H1 (cell line): Measurements from ENCODE around the gene SULT2B1. TPM values are rescaled to one million over a fixed set of nuclear protein-coding genes. Genes with fewer than 3 reads are reported as not detected.

Experiments
- CTCF ChIA-PET: fragments of 300-600 bp; sonication (Branson Sonifier 250); formaldehyde crosslinking; loops from one replicate; lab custom pipeline; 2021; ENCODE audit not compliant: partially characterized antibody; lab: Charles Lee
- POLR2A ChIA-PET: fragments of 300-600 bp; sonication (Branson Sonifier 250); formaldehyde crosslinking; loops from one replicate; lab custom pipeline; 2021; ENCODE audit warnings: inconsistent platforms; ENCODE audit not compliant: partially characterized antibody; lab: Charles Lee
- DNase-seq, 2 experiments: peaks; one replicate each; pipeline versions ENCODE4 v3.0.0 to v3.0.0-alpha.2; 2010 to 2022; ENCODE audit warnings: low spot score in 2 of 2, low read depth in 1 of 2, mixed read lengths in 1 of 2
- FAIRE-seq: peaks from 2 replicates; lab custom pipeline; 2011; peaks lifted over from hg19 to GRCh38; lab: Jason Lieb, UNC
- H2AFZ ChIP-seq: 2 replicates; pipeline ENCODE4 v1.8.1; 2012; ENCODE audit warnings: low read length, inconsistent platforms
- H2AK5ac ChIP-seq: 2 replicates; pipeline ENCODE4 v1.6.1; 2013; ENCODE audit warnings: low read depth, low read length
- H2BK120ac ChIP-seq: replicated peaks from 2 replicates; pipeline ENCODE3; 2013; ENCODE audit warnings: low read depth, low read length, inconsistent platforms
- H2BK12ac ChIP-seq: 2 replicates; pipeline ENCODE4 v1.6.1; 2013; ENCODE audit warnings: low read depth, low read length
- H2BK15ac ChIP-seq: 2 replicates; pipeline ENCODE4 v1.6.1; 2013; ENCODE audit warnings: low read length
- H2BK20ac ChIP-seq: 2 replicates; pipeline ENCODE4 v1.6.1; 2013; ENCODE audit warnings: low read length
- H2BK5ac ChIP-seq: 2 replicates; pipeline ENCODE4 v1.6.1; 2013; ENCODE audit warnings: low read depth, low read length
- H3K14ac ChIP-seq: 2 replicates; pipeline ENCODE4 v1.6.1; 2013; ENCODE audit warnings: inconsistent platforms; ENCODE audit not compliant: insufficient read length
- H3K18ac ChIP-seq: 2 replicates; pipeline ENCODE4 v1.6.1; 2013; ENCODE audit warnings: low read length; ENCODE audit errors: extremely low read depth
- H3K23ac ChIP-seq: 2 replicates; pipeline ENCODE4 v1.6.1; 2013; ENCODE audit warnings: inconsistent platforms; ENCODE audit not compliant: insufficient read length
- H3K23me2 ChIP-seq: 2 replicates; pipeline ENCODE4 v1.6.1; 2013; ENCODE audit warnings: low read depth, low read length
- H3K27ac ChIP-seq: 2 replicates; pipeline ENCODE4 v1.6.1; 2011; ENCODE audit warnings: low read depth, low read length, inconsistent platforms
- H3K27me3 ChIP-seq, 4 experiments: replicated peaks in 1 of 4; 1 replicate in 1 of 4; 2 replicates in 3 of 4; pipeline versions ENCODE4 v1.6.1 to v1.8.1; 2011 to 2013; ENCODE audit warnings: low read length in 3 of 4, mild to moderate bottlenecking in 3 of 4, inconsistent platforms in 2 of 4, mixed read lengths in 2 of 4, moderate library complexity in 1 of 4; ENCODE audit not compliant: control insufficient read depth in 3 of 4, insufficient read depth in 3 of 4; ENCODE audit errors: extremely low read depth in 1 of 4
- H3K36me3 ChIP-seq, 4 experiments: 2 replicates each; pipeline versions ENCODE4 v1.6.1 to v1.8.1; 2011 to 2013; ENCODE audit warnings: mild to moderate bottlenecking in 4 of 4, low read length in 3 of 4, moderate library complexity in 2 of 4, control low read depth in 1 of 4, inconsistent platforms in 1 of 4; ENCODE audit not compliant: insufficient read depth in 4 of 4, control insufficient read depth in 2 of 4
- H3K4ac ChIP-seq: replicated peaks from 2 replicates; pipeline ENCODE3; 2013; ENCODE audit warnings: low read length, low read depth, mixed read lengths, inconsistent platforms; ENCODE audit not compliant: insufficient read length
- H3K4me1 ChIP-seq, 4 experiments: replicated peaks in 1 of 4; 1 replicate in 1 of 4; 2 replicates in 3 of 4; pipeline versions ENCODE4 v1.6.1 to v1.8.1; 2011 to 2013; ENCODE audit warnings: low read length in 3 of 4, inconsistent platforms in 2 of 4, mixed read lengths in 1 of 4; ENCODE audit not compliant: insufficient read depth in 4 of 4, control insufficient read depth in 3 of 4
- H3K4me2 ChIP-seq, 2 experiments: 2 replicates each; pipeline versions ENCODE4 v1.6.1 to v1.8.1; 2011 to 2013; ENCODE audit warnings: low read depth in 2 of 2, low read length in 2 of 2, control low read depth in 1 of 2, inconsistent platforms in 1 of 2, mild to moderate bottlenecking in 1 of 2; ENCODE audit not compliant: insufficient read depth in 1 of 2
- H3K4me3 ChIP-seq, 4 experiments: fragments of 200-600, 300-600 bp in 1 of 4; sonication (generic), shearing (Covaris generic), sonication (Bioruptor Twin) in 1 of 4; 2 replicates each; pipeline versions ENCODE4 v1.5.1 to v1.8.1; 2011 to 2016; ENCODE audit warnings: low read length in 4 of 4, low read depth in 3 of 4, control low read depth in 2 of 4, inconsistent platforms in 2 of 4, mild to moderate bottlenecking in 2 of 4, mixed read lengths in 1 of 4, moderate library complexity in 1 of 4; ENCODE audit not compliant: insufficient read depth in 2 of 4; ENCODE audit errors: extremely low read depth in 1 of 4
- H3K56ac ChIP-seq: replicated peaks from 2 replicates; pipeline ENCODE3; 2013; ENCODE audit warnings: low read depth, mild to moderate bottlenecking, mixed read lengths, low read length, inconsistent platforms; ENCODE audit not compliant: insufficient read length
- H3K79me1 ChIP-seq: 2 replicates; pipeline ENCODE4 v1.6.1; 2013; ENCODE audit warnings: low read depth, low read length, control low read depth
- H3K79me2 ChIP-seq, 2 experiments: 2 replicates each; pipeline versions ENCODE4 v1.6.1 to v1.8.1; 2012 to 2013; ENCODE audit warnings: low read length in 2 of 2, mild to moderate bottlenecking in 2 of 2, inconsistent platforms in 1 of 2; ENCODE audit not compliant: insufficient read depth in 2 of 2, control insufficient read depth in 1 of 2
- H3K9ac ChIP-seq, 4 experiments: replicated peaks in 1 of 4; 1 replicate in 1 of 4; 2 replicates in 3 of 4; pipeline versions ENCODE4 v1.6.1 to v1.8.1; 2011 to 2013; ENCODE audit warnings: low read depth in 3 of 4, low read length in 3 of 4, control low read depth in 2 of 4, mild to moderate bottlenecking in 2 of 4, moderate library complexity in 2 of 4, inconsistent platforms in 1 of 4; ENCODE audit errors: extremely low read depth in 1 of 4
- H3K9me3 ChIP-seq, 2 experiments: 2 replicates each; pipeline versions ENCODE4 v1.6.1 to v1.8.1; 2012 to 2013; ENCODE audit warnings: mild to moderate bottlenecking in 2 of 2, moderate library complexity in 2 of 2, control low read depth in 1 of 2, inconsistent platforms in 1 of 2, low read depth in 1 of 2, low read length in 1 of 2, mixed read lengths in 1 of 2; ENCODE audit not compliant: insufficient read depth in 2 of 2
- H4K20me1 ChIP-seq, 2 experiments: replicated peaks in 1 of 2; 2 replicates each; pipeline versions ENCODE3 to v1.8.1; 2011 to 2013; ENCODE audit warnings: inconsistent platforms in 2 of 2, low read length in 2 of 2, mild to moderate bottlenecking in 1 of 2; ENCODE audit not compliant: insufficient read depth in 2 of 2, control insufficient read depth in 1 of 2
- H4K5ac ChIP-seq: 2 replicates; pipeline ENCODE4 v1.6.1; 2013; ENCODE audit warnings: low read length, low read depth, mixed read lengths, inconsistent platforms; ENCODE audit not compliant: insufficient read length
- H4K8ac ChIP-seq: 2 replicates; pipeline ENCODE4 v1.8.0; 2013; ENCODE audit warnings: mild to moderate bottlenecking, moderate library complexity, low read length, inconsistent platforms; ENCODE audit not compliant: insufficient read depth; ENCODE audit errors: extremely low read depth
- H4K91ac ChIP-seq: replicated peaks from 2 replicates; pipeline ENCODE3; 2013; ENCODE audit warnings: low read length, mixed read lengths, inconsistent platforms; ENCODE audit not compliant: insufficient read length
- EZH2 ChIP-seq: fragments of 200-600 bp; sonication (generic); IDR thresholded peaks from 2 replicates; pipeline ENCODE4 v1.7.1; 2012; ENCODE audit warnings: low read depth, mild to moderate bottlenecking, moderate library complexity, low read length, inconsistent platforms; ENCODE audit not compliant: severe bottlenecking
- WGBS, 2 experiments: shearing (Covaris generic) in 1 of 2; methylation state at CpG; one replicate each; pipeline versions ENCODE4 v1.1.6 to v1.1.7; 2013 to 2015; ENCODE audit warnings: low lambda C conversion rate in 2 of 2, mixed read lengths in 2 of 2, inconsistent platforms in 1 of 2, low coverage in 1 of 2, missing lambda C conversion rate in 1 of 2; ENCODE audit not compliant: insufficient replicate concordance in 2 of 2, insufficient coverage in 1 of 2, insufficient read length in 1 of 2; ENCODE audit errors: extremely low coverage in 1 of 2, missing lambda C conversion rate in 1 of 2; 5-methylcytosine and 5-hydroxymethylcytosine counted together
- polyA plus RNA-seq, 7 experiments: library from polyadenylated mRNA; depleted of rRNA in 3 of 7; stranded (reverse) in 5 of 7; unstranded in 2 of 7; fragments of >200 nt in 5 of 7; fragments of 200-250 nt in 2 of 7; gene quantifications; 1 replicate in 5 of 7; 2 replicates in 1 of 7; 4 replicates in 1 of 7; pipeline versions ENCODE4 v1.2.1 to v1.2.3, GENCODE V29; 2011 to 2013; ENCODE audit warnings: missing spikeins in 2 of 7, mixed read lengths in 2 of 7
- total RNA-seq: library from RNA; stranded (reverse); fragmentation: NEBNext Ultra II Directional; extraction: Animal tissue kit (Norgen Biotek cat#: 25700); gene quantifications from 2 replicates; pipeline ENCODE4 v1.2.1, GENCODE V29; 2021

Gene SULT2B1
- total and polyA plus RNA-seq, 2 of the 8 experiments (the other 6 are each of a cell fraction or from before 2014, with no cell fraction given): 1.5 to 2.6 TPM

- H4K20me1 ChIP-seq: no peaks in the 10 kb centered on the region
- H3K18ac ChIP-seq: no peak overlapping the region
- no peak overlapping the region for H3K23ac ChIP-seq
- H3K9me3 ChIP-seq: no peaks in the 10 kb centered on the region
- H3K9ac ChIP-seq: no peak overlapping the region
- H4K8ac ChIP-seq: no peak overlapping the region
- 100% methylated on average over 2 of the region's 2 CpGs; no CpG with 5 or more reads in 1 of the 2 experiments for WGBS, 2 experiments
- DNase-seq: no peak
- H3K79me1 ChIP-seq: no peaks in the 10 kb centered on the region
- no peak overlapping the region for H2BK12ac ChIP-seq
- no peak overlapping the region for H4K5ac ChIP-seq
- no peak overlapping the region for H2BK120ac ChIP-seq
- no peak overlapping the region for H3K4me2 ChIP-seq
- H2BK20ac ChIP-seq: no peak overlapping the region
- no peak overlapping the region for H3K4ac ChIP-seq
- no peak overlapping the region for H4K91ac ChIP-seq
- no peaks in the 10 kb centered on the region for H3K36me3 ChIP-seq
- no peaks in the 10 kb centered on the region for H3K27me3 ChIP-seq
- no peak overlapping the region for H3K4me3 ChIP-seq
- no peak for FAIRE-seq
- H2AK5ac ChIP-seq: no peak overlapping the region
- no peak overlapping the region for H3K14ac ChIP-seq
- H3K79me2 ChIP-seq: peaks cover 0 to 11% of the 10 kb centered on the region in 2 experiments; a peak in 2 of 4 replicates
- no peak overlapping the region for H3K56ac ChIP-seq
- no peak overlapping the region for H2BK5ac ChIP-seq
- H3K23me2 ChIP-seq: peaks cover 21% of the 10 kb centered on the region
- no peak overlapping the region for H2BK15ac ChIP-seq
- H2AFZ ChIP-seq: no peak overlapping the region
- no peak overlapping the region for H3K27ac ChIP-seq
- ChIA-PET POLR2A (interaction anchor here (0.7 to 5.6 kb wide), 5 partner anchors 11 to 54 kb away, joined by 3 to 28 read pairs (median 3); partner anchors contain the start of genes FUT2 and SPHK2), CTCF (interaction anchor here (0.6 to 1.4 kb wide), 2 partner anchors 12 to 203 kb away, joined by 3 to 4 read pairs; no protein-coding TSS in a partner anchor)
- H3K4me1 ChIP-seq: peaks cover 5 to 22% (median 10%) of the 10 kb centered on the region in 4 experiments
- no peak for TF ChIP-seq EZH2
Observed at GRCh38 chr19:48641850-48642249, 89.9 kb downstream of the SULT2B1 start.
